ENCODE data around the gene HARBI1.

DNA sequence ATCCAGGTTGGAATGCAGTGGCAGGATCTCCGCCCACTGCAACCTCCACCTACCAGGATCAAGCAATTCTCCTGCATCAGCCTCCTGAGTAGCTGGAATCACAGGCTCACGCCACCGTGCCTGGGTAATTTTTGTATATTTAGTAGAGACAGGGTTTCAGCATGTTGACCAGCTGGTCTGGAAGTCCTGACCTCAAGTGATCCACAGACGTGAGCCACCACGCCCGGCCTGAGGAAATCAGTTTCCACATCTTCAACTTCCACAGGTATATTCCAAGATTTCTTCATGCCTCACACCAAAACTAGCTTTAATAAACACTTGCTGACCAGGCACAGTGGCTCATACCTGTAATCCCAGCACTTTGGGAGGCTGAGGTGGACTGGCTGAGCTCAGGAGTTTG, 7.6 kb downstream of the HARBI1 start:
- no peak for TF ChIP-seq EZH2 (IDR thresholded peaks at IDR 0.05; ENCODE audit: borderline replicate concordance, low read depth, low read length, severe bottlenecking)
- TF ChIP-seq, protein P1, sequence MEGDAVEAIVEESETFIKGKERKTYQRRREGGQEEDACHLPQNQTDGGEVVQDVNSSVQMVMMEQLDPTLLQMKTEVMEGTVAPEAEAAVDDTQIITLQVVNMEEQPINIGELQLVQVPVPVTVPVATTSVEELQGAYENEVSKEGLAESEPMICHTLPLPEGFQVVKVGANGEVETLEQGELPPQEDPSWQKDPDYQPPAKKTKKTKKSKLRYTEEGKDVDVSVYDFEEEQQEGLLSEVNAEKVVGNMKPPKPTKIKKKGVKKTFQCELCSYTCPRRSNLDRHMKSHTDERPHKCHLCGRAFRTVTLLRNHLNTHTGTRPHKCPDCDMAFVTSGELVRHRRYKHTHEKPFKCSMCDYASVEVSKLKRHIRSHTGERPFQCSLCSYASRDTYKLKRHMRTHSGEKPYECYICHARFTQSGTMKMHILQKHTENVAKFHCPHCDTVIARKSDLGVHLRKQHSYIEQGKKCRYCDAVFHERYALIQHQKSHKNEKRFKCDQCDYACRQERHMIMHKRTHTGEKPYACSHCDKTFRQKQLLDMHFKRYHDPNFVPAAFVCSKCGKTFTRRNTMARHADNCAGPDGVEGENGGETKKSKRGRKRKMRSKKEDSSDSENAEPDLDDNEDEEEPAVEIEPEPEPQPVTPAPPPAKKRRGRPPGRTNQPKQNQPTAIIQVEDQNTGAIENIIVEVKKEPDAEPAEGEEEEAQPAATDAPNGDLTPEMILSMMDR (IDR thresholded peaks at IDR 0.05; ENCODE audit: extremely low read depth in 1 of 2, insufficient read depth in 1 of 2, low read depth in 1 of 2, low read length in 2 of 2), result no peak
- TF ChIP-seq JUN (IDR thresholded peaks at IDR 0.05; ENCODE audit: borderline replicate concordance, insufficient read depth, insufficient read length, low read depth), result no peak
